ENCODE data around the gene FCHO1. TPM values are rescaled to one million over a fixed set of nuclear protein-coding genes. Genes with fewer than 3 reads are reported as not detected.
A peak's percentile ranks its signal among the peaks of the same experiment; 100 is the strongest.

Gene FCHO1
- total RNA-seq (1 to 10 TPM; 1.7 to 4.3 (median 3.0) TPM), polyA plus RNA-seq (1 to 10 TPM in 1 of 2 donors, under 1 TPM in 1; 0.95 to 2.0 TPM)
- long read RNA-seq, donor 1, partial matches to known transcripts, result 2 of 2 reads
- long read RNA-seq, donor 1, other reads (novel, unspliced or antisense), result 0 of 2 reads
- long read RNA-seq, donor 2, result 0 reads
- long read RNA-seq, donor 3, partial matches to known transcripts, result 4 of 7 reads
- long read RNA-seq, donor 3, other reads (novel, unspliced or antisense), result 3 of 7 reads

DNA sequence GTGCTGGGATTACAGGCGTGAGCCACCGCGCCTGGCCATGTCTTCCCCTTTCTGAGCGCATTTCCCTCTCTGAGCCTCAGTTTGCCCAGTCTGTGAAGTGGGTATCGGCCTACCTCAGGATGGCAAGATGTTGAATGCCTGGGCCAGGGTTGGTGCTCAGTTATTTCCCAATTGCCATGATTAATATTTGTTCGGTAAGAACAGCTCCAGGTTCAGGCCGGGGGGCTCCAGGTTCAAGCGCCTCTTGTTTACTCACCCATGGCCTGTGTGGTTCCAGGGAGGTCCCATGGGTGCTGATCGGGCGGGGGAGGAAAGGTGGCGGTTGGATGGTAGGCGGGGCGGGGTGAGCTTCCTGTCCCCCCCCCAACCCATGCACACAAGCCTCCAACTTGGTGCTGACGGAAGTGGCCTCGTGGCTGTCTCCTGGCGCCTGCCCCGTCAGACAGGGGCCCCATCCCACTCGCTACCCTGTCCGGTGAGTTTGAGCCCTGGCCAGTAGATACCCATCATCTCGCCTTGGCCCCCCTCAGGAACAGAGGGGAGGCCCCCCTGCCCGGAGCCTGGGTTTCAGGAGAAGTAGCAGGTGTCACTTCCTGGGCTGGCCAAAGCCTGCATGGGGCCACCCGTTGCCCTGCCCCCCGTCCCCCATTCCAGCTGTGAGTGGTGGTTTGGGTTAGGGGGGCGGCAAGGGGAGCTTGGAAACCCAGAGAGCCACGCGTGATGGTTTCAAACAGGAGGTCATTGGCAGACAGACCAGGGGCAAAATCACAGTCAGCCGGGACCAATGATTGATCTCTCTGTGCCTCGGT lies at the start of gene FCHO1:
Gene FCHO1 (plus strand): TSS at position 375 of the 809 bp plus-strand sequence. CDS start 3,688 bp downstream, outside the sequence.
- no peak within 1 kb of the TSS for H3K27ac ChIP-seq
- no peak within 1 kb of the TSS for H3K4me3 ChIP-seq
- intact Hi-C loops (cut with DNase I), result no loop called here
- no peaks in the 10 kb centered on the region for H3K27me3 ChIP-seq
- H3K9me3 ChIP-seq, result no peaks in the 10 kb centered on the region
- no peak for DNase-seq
- TF ChIP-seq POLR2A (IDR thresholded peaks at IDR 0.05) (no peak), EP300 (IDR thresholded peaks at IDR 0.05) (no peak)
- TF ChIP-seq, protein P1, sequence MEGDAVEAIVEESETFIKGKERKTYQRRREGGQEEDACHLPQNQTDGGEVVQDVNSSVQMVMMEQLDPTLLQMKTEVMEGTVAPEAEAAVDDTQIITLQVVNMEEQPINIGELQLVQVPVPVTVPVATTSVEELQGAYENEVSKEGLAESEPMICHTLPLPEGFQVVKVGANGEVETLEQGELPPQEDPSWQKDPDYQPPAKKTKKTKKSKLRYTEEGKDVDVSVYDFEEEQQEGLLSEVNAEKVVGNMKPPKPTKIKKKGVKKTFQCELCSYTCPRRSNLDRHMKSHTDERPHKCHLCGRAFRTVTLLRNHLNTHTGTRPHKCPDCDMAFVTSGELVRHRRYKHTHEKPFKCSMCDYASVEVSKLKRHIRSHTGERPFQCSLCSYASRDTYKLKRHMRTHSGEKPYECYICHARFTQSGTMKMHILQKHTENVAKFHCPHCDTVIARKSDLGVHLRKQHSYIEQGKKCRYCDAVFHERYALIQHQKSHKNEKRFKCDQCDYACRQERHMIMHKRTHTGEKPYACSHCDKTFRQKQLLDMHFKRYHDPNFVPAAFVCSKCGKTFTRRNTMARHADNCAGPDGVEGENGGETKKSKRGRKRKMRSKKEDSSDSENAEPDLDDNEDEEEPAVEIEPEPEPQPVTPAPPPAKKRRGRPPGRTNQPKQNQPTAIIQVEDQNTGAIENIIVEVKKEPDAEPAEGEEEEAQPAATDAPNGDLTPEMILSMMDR (IDR thresholded peaks at IDR 0.05), result no peak
- H3K36me3 ChIP-seq, result no peaks in the 10 kb centered on the region
- WGBS, 3 donors, result 69 to 74% (median 70%) methylated on average over 26 to 28 of the region's 28 CpGs
- H3K4me1 ChIP-seq (ENCODE audit: insufficient read depth), result peaks cover 3% of the 10 kb centered on the region

DNA sequence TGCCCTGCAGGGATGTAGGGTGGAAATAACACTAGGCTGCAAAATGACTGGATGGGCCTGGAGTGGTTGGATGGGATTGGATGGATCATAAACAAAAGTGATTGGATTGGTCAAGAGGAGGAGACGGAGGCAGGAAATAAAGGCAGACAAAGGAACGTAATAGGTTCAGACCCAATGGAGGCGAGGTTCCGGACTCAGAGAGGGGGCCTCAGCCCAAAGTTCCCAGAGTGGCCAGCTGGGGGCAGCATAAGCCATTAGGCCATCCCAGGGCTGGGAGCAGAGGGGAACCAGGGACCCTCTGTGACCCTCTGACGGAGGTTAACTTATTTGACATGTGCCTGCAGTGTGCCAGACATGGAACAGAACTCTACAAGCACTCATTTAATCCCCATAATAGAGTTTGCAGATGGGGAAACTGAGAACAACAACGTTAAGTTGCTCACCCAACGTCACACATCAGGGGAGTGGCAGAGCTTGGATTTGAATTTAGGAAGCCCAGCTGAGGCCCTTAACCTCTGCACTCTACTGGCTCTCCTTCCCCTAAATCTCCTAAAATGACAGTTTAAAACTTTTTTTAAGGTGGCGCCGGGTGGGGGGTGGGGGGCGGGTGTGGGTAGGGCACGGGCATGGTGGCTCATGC lies 47.3 kb upstream of the FCHO1 start:
- 48 to 52% (median 51%) methylated on average over 11 of the region's 11 CpGs for WGBS, 3 donors
- Histone ChIP-seq H3K36me3 (no peaks in the 10 kb centered on the region), H3K4me1 (ENCODE audit: insufficient read depth) (no peaks in the 10 kb centered on the region), H3K27me3 (no peaks in the 10 kb centered on the region), H3K27ac (no peak overlapping the region), H3K4me3 (no peak overlapping the region), H3K9me3 (no peaks in the 10 kb centered on the region)
- no peak for TF ChIP-seq EP300 (IDR thresholded peaks at IDR 0.05)
- TF ChIP-seq, protein P1 (IDR thresholded peaks at IDR 0.05), result peak in 2 of 3 donors; percentile 29 to 42
- no peak for TF ChIP-seq POLR2A (IDR thresholded peaks at IDR 0.05)
- intact Hi-C loops (cut with DNase I), result no loop called here
- DNase-seq, result no peak

GRCh38 chr19:17706750-17707181 lies 44.5 kb upstream of the FCHO1 start:
- DNase-seq, result no peak
- Histone ChIP-seq H3K9me3 (no peaks in the 10 kb centered on the region), H3K36me3 (no peaks in the 10 kb centered on the region), H3K4me3 (no peak overlapping the region), H3K4me1 (ENCODE audit: insufficient read depth) (no peaks in the 10 kb centered on the region), H3K27ac (no peak overlapping the region), H3K27me3 (no peaks in the 10 kb centered on the region)
- TF ChIP-seq EP300 (IDR thresholded peaks at IDR 0.05), result no peak
- TF ChIP-seq, protein P1 (IDR thresholded peaks at IDR 0.05), result no peak
- TF ChIP-seq POLR2A (IDR thresholded peaks at IDR 0.05), result no peak
- WGBS, 3 donors, result 6 to 13% (median 7%) methylated on average over 17 of the region's 17 CpGs
- intact Hi-C loops (cut with DNase I), result no loop called here

DNA sequence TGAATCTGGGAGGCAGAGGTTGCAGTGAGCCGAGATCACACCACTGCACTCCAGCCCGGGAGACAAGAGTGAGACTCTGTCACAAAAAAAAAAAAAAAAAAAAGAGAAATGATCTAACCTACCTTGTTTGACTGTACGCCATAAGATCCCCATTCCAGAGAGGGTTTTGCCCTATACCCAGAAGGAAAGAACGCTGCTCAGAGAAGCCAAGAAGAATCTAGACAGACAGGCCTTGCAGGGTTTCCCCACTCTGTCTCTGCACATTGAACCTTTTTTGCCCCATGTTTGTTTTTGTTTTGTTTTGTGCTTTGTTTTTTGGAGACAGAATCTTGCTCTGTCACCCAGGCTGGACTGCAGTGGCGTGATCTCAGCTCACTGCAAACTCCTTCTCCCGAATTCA lies 39.4 kb upstream of the FCHO1 start:
- H3K9me3 ChIP-seq, result no peaks in the 10 kb centered on the region
- H3K27me3 ChIP-seq, result no peaks in the 10 kb centered on the region
- intact Hi-C loops (cut with DNase I), result no loop called here
- no peaks in the 10 kb centered on the region for H3K36me3 ChIP-seq
- no peak overlapping the region for H3K27ac ChIP-seq
- no peaks in the 10 kb centered on the region for H3K4me1 ChIP-seq (ENCODE audit: insufficient read depth)
- 71 to 76% (median 72%) methylated on average over 6 of the region's 6 CpGs for WGBS, 3 donors
- H3K4me3 ChIP-seq, result no peak overlapping the region
- DNase-seq, result no peak
- no peak for TF ChIP-seq POLR2A (IDR thresholded peaks at IDR 0.05)
- TF ChIP-seq EP300 (IDR thresholded peaks at IDR 0.05), result no peak
- TF ChIP-seq, protein P1 (IDR thresholded peaks at IDR 0.05), result no peak

Measured in ovary (tissue), 10 donors.